GM12892 (cell line): ENCODE data around the gene GPR107.

ENCODE experiments used
- DNase-seq: peaks from one replicate; pipeline ENCODE4 v3.0.0; 2011; ENCODE audit not compliant: insufficient read length
- FAIRE-seq: peaks from 2 replicates; lab custom pipeline; 2011; peaks lifted over from hg19 to GRCh38; lab: Jason Lieb, UNC
- POLR2A ChIP-seq: IDR thresholded peaks from 2 replicates; pipeline ENCODE4 v1.6.1; 2011; ENCODE audit warnings: low read depth, low read length, control low read depth
- POLR2AphosphoS5 ChIP-seq: IDR thresholded peaks from 2 replicates; pipeline ENCODE4 v1.6.1; 2011; ENCODE audit warnings: low read depth, low read length, control low read depth
- TAF1 ChIP-seq: IDR thresholded peaks from 2 replicates; pipeline ENCODE4 v1.6.1; 2011; ENCODE audit warnings: low read depth, mild to moderate bottlenecking, control low read depth, low read length, borderline replicate concordance

The GPR107 gene

GRCh38 chr9:130101915-130102314 is 48.2 kb downstream of the GPR107 start:
- FAIRE-seq (no peak), DNase-seq (no peak)
- TF ChIP-seq TAF1: no peak
- no peak for TF ChIP-seq POLR2AphosphoS5
- no peak for TF ChIP-seq POLR2A

GRCh38 chr9:130104491-130105193 is 50.9 kb downstream of the GPR107 start:
- TF ChIP-seq POLR2A: no peak
- no peak for TF ChIP-seq POLR2AphosphoS5
- no peak for TF ChIP-seq TAF1
- FAIRE-seq: no peak
- DNase-seq: no peak

DNA sequence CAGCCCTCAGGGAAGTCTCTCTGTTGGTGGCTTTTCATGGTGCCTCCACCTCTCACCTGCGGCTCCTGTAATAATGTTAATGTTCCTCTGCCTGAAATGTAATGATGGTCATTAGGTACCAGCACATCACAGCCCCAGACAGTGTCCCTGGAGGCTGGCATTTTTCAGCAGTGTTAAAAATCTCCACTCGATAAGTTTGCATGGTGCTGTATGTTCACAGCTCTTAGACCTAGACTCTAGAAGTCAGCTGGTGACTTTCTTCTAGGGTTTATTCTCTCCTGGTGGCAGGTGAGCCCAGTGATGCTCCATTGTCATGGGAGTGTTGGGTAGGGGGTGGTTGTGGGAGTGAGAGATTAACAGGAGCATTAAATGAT is 53.1 kb downstream of the GPR107 start:
- DNase-seq: no peak
- FAIRE-seq: peak; percentile 33
- TF ChIP-seq POLR2AphosphoS5: no peak

DNA sequence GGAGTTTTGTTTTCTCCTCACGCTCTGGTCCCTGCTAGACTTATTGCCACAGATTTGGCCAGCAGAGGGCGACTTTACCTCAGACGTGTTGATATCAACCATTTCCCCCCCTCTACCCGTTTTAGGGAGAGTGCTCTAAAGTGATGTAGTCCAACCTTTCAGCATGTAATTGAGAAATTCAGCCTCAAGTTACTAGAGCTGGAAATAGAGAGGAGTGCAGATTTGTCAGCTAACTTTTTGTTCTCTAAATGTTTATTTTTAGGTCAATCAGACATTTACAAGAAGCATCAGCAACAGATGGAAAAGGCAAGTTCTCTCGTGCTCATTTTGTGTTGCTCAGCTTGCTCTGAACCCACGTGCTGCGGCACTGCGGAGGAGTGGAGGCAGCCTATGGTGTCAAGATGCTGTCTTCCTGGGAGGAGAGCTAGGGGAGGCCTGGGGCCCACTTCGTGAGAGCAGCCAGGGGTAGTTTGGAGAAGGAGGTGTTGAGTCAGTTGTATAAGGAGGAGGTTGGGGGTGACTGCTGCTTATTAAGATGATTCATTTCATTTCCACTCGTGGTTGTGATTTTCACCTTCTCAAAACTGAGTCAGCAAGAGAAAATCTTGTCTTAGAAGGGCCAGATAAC is 53.6 kb downstream of the GPR107 start:
- FAIRE-seq (peak; percentile 80), DNase-seq (no peak)
- no peak for TF ChIP-seq TAF1
- TF ChIP-seq POLR2AphosphoS5: no peak
- no peak for TF ChIP-seq POLR2A

DNA sequence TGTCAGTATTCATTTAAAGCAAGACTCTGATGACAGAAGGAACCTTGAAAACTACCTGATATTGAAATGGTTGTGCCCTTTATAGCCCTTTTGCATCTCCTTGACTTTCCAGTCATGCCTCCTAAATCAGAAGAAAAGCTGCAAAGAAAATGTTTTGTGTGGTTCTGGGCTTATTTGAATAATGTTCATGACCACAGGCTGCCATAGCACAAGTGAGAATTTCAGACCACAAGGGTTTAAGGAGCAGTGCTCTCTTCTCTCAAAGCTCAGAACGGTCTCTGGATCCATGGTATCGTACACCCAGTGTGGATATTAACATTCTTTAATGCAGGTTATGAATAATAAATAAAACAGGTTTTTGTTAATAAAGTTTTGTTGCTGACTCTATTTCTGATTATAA is 54.2 kb downstream of the GPR107 start:
- DNase-seq (no peak), FAIRE-seq (no peak)
- no peak for TF ChIP-seq POLR2AphosphoS5

DNA sequence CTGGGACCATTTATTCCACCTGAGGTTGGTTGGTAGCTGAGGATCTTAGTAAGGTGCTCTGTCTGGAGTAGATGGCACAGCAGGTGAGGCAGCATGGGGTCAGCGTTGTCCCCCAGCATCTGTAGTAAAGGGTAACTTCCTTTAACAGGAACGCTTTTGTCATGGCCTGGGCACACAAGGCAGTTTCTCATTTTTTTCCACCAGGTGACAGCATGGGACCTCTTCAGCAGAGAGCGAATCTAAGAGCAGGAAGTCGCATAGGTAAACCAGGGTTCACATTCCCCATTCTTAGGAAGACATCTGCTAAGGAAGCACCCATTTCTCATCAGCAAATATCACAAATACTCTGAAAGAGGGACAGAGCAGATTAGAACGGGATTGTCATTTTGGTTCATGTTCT is 56.5 kb downstream of the GPR107 start:
- no peak for TF ChIP-seq TAF1
- TF ChIP-seq POLR2A: no peak
- TF ChIP-seq POLR2AphosphoS5: no peak
- FAIRE-seq: no peak
- no peak for DNase-seq

DNA sequence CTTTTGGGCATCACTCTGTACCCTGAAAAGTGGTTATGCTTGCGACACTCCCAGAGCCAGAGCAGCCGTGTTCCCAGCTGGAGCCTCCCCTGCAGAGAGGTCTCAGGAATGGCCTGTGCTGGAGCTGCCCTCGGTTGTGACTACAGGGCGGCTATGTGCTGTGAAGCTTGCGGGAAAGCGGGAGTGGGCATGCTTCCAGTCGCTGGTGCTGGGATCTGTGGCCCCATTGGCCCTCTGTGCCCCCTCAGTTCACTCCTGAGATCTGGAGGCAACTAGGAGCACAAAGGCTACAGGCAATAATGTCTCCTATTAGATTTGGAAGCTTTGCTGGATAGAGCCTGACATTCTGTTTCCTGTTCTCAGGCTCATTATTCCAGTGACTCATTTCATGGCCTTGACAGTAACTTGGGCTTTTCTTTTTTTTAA is 56.9 kb downstream of the GPR107 start:
- DNase-seq: no peak
- FAIRE-seq: no peak
- TF ChIP-seq TAF1: no peak
- no peak for TF ChIP-seq POLR2A
- no peak for TF ChIP-seq POLR2AphosphoS5

GRCh38 chr9:130111786-130112537 is 58.3 kb downstream of the GPR107 start:
- FAIRE-seq (no peak), DNase-seq (no peak)
- TF ChIP-seq TAF1: no peak
- TF ChIP-seq POLR2AphosphoS5: no peak
- no peak for TF ChIP-seq POLR2A

DNA sequence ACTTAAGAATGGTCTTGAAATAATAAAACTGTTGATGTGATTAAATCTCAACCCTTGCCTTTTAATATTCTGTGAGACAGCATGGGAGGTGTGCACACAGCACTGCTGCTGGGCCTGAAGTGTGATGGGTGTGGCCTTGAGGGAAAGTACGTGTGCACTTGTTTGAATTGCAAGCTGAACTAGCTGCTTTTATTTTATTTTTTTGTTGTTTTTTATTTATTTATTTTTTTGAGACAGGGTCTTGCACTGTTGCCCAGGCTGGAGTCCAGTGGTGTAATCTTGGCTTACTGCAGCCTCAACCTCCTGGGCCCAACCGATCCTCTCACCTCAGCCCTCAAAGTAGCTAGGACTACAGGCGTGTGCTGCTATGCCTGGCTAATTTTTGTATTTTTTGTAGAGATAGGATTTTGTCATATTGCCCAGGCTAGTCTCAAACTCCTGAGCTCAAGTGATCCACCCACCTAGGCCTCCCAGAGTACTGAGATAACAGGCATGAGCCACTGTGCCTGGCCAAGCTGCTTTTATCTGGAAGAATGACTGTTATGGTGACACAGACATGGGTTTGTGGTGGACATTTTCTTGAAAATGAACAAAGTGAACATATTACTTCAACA is 58.9 kb downstream of the GPR107 start:
- no peak for TF ChIP-seq POLR2AphosphoS5
- TF ChIP-seq TAF1: no peak
- TF ChIP-seq POLR2A: no peak
- FAIRE-seq (no peak), DNase-seq (no peak)

- DNase-seq (no peak), FAIRE-seq (no peak)
- TF ChIP-seq POLR2AphosphoS5: no peak
- TF ChIP-seq POLR2A: no peak
- no peak for TF ChIP-seq TAF1
Observed at GRCh38 chr9:130114741-130115140, 61.0 kb downstream of the GPR107 start.

DNA sequence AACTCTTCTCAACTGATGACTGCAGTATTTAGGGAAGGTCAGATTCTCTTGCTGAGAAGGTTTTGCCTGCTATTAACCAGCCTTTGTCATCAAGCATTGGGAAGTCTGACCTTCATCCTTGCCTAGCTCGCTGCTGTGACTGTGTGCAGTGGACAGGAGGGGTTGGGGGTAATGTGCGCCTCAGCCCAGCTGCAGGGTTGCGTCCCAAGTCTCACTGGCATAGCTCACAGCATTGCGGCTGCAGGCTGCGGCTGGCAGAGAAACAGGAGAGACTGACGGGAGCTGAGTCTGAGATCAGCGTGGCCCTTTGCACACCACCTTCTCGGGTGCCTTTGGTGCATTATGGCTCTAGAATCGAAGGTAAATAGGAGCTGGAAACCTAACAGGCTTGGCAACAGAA is 62.6 kb downstream of the GPR107 start:
- no peak for DNase-seq
- FAIRE-seq: no peak
- TF ChIP-seq POLR2A: no peak
- no peak for TF ChIP-seq TAF1
- no peak for TF ChIP-seq POLR2AphosphoS5
